HEK293 (cell line): Measurements from ENCODE around the gene NR3C2.

Experiments
- CTCF ChIA-PET: fragments of 350-600 bp; formaldehyde crosslinking; extraction: SDS; loops from one replicate; lab custom pipeline; 2021; ENCODE audit warnings: antibody characterized with exemption; lab: Yijun Ruan, JAX
- POLR2A ChIA-PET: fragments of 300-600 bp; formaldehyde crosslinking; extraction: SDS; loops from one replicate; lab custom pipeline; 2020; ENCODE audit warnings: antibody characterized with exemption, inconsistent platforms; lab: Yijun Ruan, JAX
- H3K27ac ChIP-seq: fragments of 200-500 bp; sonication (Bioruptor generic); 2 replicates; pipeline ENCODE4 v1.5.1; 2014; ENCODE audit warnings: low read depth, low read length, control low read depth, inconsistent platforms; ENCODE audit errors: extremely low read depth
- H3K36me3 ChIP-seq, 2 experiments: fragments of 200-500 bp in 1 of 2; sonication (Bioruptor generic) in 1 of 2; 1 replicate in 1 of 2; 2 replicates in 1 of 2; pipeline ENCODE4 v1.5.1; 2014 to 2017; ENCODE audit warnings: inconsistent platforms in 2 of 2, low read length in 2 of 2; ENCODE audit not compliant: control insufficient read depth in 2 of 2, insufficient read depth in 1 of 2
- H3K4me1 ChIP-seq: fragments of 200-500 bp; sonication (Bioruptor generic); 2 replicates; pipeline ENCODE4 v1.5.1; 2014; ENCODE audit warnings: mild to moderate bottlenecking, low read length, inconsistent platforms; ENCODE audit not compliant: control insufficient read depth, insufficient read depth
- H3K4me3 ChIP-seq: 2 replicates; pipeline ENCODE4 v1.5.1; 2011; ENCODE audit warnings: low read depth, mild to moderate bottlenecking, control low read depth, low read length, moderate library complexity
- H3K9me3 ChIP-seq: fragments of 200-500 bp; sonication (Bioruptor generic); 2 replicates; pipeline ENCODE4 v1.5.1; 2014; ENCODE audit warnings: low read depth, low read length, inconsistent platforms; ENCODE audit not compliant: control insufficient read depth, insufficient read depth
- EGR2 ChIP-seq: fragments of 450-650 bp; formaldehyde crosslinking; IDR thresholded peaks from 2 replicates; pipeline ENCODE4 v1.5.1; 2016; ENCODE audit warnings: low read depth, missing biosample characterization, missing genetic modification characterization
- HOXC10 ChIP-seq: sonication (generic); formaldehyde crosslinking; IDR thresholded peaks from 2 replicates; pipeline ENCODE4 v1.8.1; 2023; ENCODE audit warnings: mild to moderate bottlenecking, missing genetic modification reagents
- KLF16 ChIP-seq: fragments of 450-650 bp; formaldehyde crosslinking; IDR thresholded peaks from 2 replicates; pipeline ENCODE4 v1.5.1; 2017; ENCODE audit warnings: missing biosample characterization, missing genetic modification characterization
- PRDM1 ChIP-seq: fragments of 450-650 bp; formaldehyde crosslinking; IDR thresholded peaks from 2 replicates; pipeline ENCODE4; 2016; ENCODE audit warnings: missing biosample characterization, missing genetic modification characterization
- SCRT2 ChIP-seq: fragments of 450-650 bp; formaldehyde crosslinking; IDR thresholded peaks from 2 replicates; pipeline ENCODE4 v1.5.1; 2016; ENCODE audit warnings: missing biosample characterization, missing genetic modification characterization
- SP2 ChIP-seq: fragments of 450-650 bp; formaldehyde crosslinking; IDR thresholded peaks from 2 replicates; pipeline ENCODE4 v1.5.1; 2016; ENCODE audit warnings: missing biosample characterization, missing genetic modification characterization
- ZBTB1 ChIP-seq: fragments of 450-650 bp; formaldehyde crosslinking; IDR thresholded peaks from 2 replicates; pipeline ENCODE4 v1.5.1; 2016; ENCODE audit warnings: missing biosample characterization, missing genetic modification characterization
- ZFP41 ChIP-seq: fragments of 450-650 bp; formaldehyde crosslinking; IDR thresholded peaks from 2 replicates; pipeline ENCODE4 v1.5.1; 2016; ENCODE audit warnings: missing biosample characterization, missing genetic modification characterization, borderline replicate concordance
- ZNF211 ChIP-seq: fragments of 450-650 bp; formaldehyde crosslinking; IDR thresholded peaks from 2 replicates; pipeline ENCODE4 v1.5.1; 2016; ENCODE audit warnings: low read depth, missing biosample characterization, missing genetic modification characterization
- ZNF214 ChIP-seq: fragments of 450-650 bp; formaldehyde crosslinking; IDR thresholded peaks from 2 replicates; pipeline ENCODE4 v1.5.1; 2017; ENCODE audit warnings: missing biosample characterization, mild to moderate bottlenecking, missing genetic modification characterization, borderline replicate concordance
- ZNF274 ChIP-seq, 2 experiments: fragments of 200-500 bp in 1 of 2; fragments of 450-650 bp in 1 of 2; sonication (Bioruptor generic) in 1 of 2; formaldehyde crosslinking in 1 of 2; IDR thresholded peaks; 2 replicates each; pipeline versions ENCODE4 v1.5.1 to v1.6.1; 2014 to 2016; ENCODE audit warnings: borderline replicate concordance in 1 of 2, inconsistent platforms in 1 of 2, low read length in 1 of 2, missing biosample characterization in 1 of 2, missing genetic modification characterization in 1 of 2
- ZNF292 ChIP-seq: fragments of 450-650 bp; formaldehyde crosslinking; IDR thresholded peaks from 2 replicates; pipeline ENCODE4 v1.5.1; 2016; ENCODE audit warnings: low read depth, missing biosample characterization, missing genetic modification characterization, borderline replicate concordance
- ZNF433 ChIP-seq: fragments of 450-650 bp; formaldehyde crosslinking; IDR thresholded peaks from 2 replicates; pipeline ENCODE4 v1.5.1; 2016; ENCODE audit warnings: missing biosample characterization, missing genetic modification characterization, low read depth
- ZNF530 ChIP-seq: fragments of 450-650 bp; formaldehyde crosslinking; IDR thresholded peaks from 2 replicates; pipeline ENCODE4 v1.5.1; 2016; ENCODE audit warnings: low read depth, missing biosample characterization, missing genetic modification characterization
- ZNF555 ChIP-seq: fragments of 450-650 bp; formaldehyde crosslinking; conservative IDR thresholded peaks from 2 replicates; pipeline ENCODE4 v1.5.1; 2017; ENCODE audit warnings: missing biosample characterization, mild to moderate bottlenecking, missing genetic modification characterization, inconsistent platforms
- ZNF664 ChIP-seq: fragments of 450-650 bp; formaldehyde crosslinking; IDR thresholded peaks from 2 replicates; pipeline ENCODE4 v1.5.1; 2016; ENCODE audit warnings: missing biosample characterization, missing genetic modification characterization
- ZNF791 ChIP-seq: fragments of 450-650 bp; formaldehyde crosslinking; IDR thresholded peaks from 2 replicates; pipeline ENCODE4 v1.5.1; 2016; ENCODE audit warnings: missing biosample characterization, missing genetic modification characterization
- ZNF792 ChIP-seq: fragments of 450-650 bp; formaldehyde crosslinking; IDR thresholded peaks from 2 replicates; pipeline ENCODE4 v1.5.1; 2016; ENCODE audit warnings: missing biosample characterization, missing genetic modification characterization
- ZXDB ChIP-seq: fragments of 450-650 bp; formaldehyde crosslinking; IDR thresholded peaks from 2 replicates; pipeline ENCODE4 v1.5.1; 2016; ENCODE audit warnings: missing biosample characterization, missing genetic modification characterization
- TF ChIP-seq, protein P1 (sequence below): fragments of 450-650 bp; IDR thresholded peaks from 2 replicates; pipeline ENCODE4 v1.5.1; 2018; ENCODE audit warnings: missing biosample characterization, mild to moderate bottlenecking, missing genetic modification characterization
- TF ChIP-seq, protein P2 (sequence below): fragments of 450-650 bp; formaldehyde crosslinking; IDR thresholded peaks from 2 replicates; pipeline ENCODE4 v1.5.1; 2016; ENCODE audit warnings: missing biosample characterization, missing genetic modification characterization, low read depth

Gene NR3C2

GRCh38 chr4:148239494-148239985, 202.7 kb downstream of the NR3C2 start:
- CTCF ChIA-PET, result no interaction called here
- POLR2A ChIA-PET, result no interaction called here

GRCh38 chr4:148238811-148239493, 203.3 kb downstream of the NR3C2 start:
- no peak overlapping the region for H3K27ac ChIP-seq
- H3K36me3 ChIP-seq, result no peaks in the 10 kb centered on the region
- no peak for TF ChIP-seq ZNF292 (tag by site-specific recombination)
- TF ChIP-seq, all 188 proteins: peak for 0
- no peak overlapping the region for H3K4me3 ChIP-seq
- ChIA-PET POLR2A (no interaction called here), CTCF (interaction anchor here (0.6 kb wide), 1 partner anchor 72 kb away, joined by 4 read pairs; no protein-coding TSS in a partner anchor)
- H3K4me1 ChIP-seq, result no peaks in the 10 kb centered on the region; the same call in 1 of the 2 replicates
- H3K9me3 ChIP-seq, result no peaks in the 10 kb centered on the region

More at GRCh38 chr4:148239494-148239985, 202.7 kb downstream of the NR3C2 start:
- no peaks in the 10 kb centered on the region for H3K36me3 ChIP-seq
- no peaks in the 10 kb centered on the region for H3K9me3 ChIP-seq
- TF ChIP-seq ZXDB, result no peak
- TF ChIP-seq, protein P1, sequence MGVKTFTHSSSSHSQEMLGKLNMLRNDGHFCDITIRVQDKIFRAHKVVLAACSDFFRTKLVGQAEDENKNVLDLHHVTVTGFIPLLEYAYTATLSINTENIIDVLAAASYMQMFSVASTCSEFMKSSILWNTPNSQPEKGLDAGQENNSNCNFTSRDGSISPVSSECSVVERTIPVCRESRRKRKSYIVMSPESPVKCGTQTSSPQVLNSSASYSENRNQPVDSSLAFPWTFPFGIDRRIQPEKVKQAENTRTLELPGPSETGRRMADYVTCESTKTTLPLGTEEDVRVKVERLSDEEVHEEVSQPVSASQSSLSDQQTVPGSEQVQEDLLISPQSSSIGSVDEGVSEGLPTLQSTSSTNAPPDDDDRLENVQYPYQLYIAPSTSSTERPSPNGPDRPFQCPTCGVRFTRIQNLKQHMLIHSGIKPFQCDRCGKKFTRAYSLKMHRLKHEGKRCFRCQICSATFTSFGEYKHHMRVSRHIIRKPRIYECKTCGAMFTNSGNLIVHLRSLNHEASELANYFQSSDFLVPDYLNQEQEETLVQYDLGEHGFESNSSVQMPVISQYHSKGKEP (tag by site-specific recombination), result no peak
- TF ChIP-seq ZNF791 (tag by site-specific recombination), result no peak
- no peak for TF ChIP-seq SCRT2 (tag by site-specific recombination)
- no peak for TF ChIP-seq ZFP41 (tag by site-specific recombination)
- TF ChIP-seq, protein P2, sequence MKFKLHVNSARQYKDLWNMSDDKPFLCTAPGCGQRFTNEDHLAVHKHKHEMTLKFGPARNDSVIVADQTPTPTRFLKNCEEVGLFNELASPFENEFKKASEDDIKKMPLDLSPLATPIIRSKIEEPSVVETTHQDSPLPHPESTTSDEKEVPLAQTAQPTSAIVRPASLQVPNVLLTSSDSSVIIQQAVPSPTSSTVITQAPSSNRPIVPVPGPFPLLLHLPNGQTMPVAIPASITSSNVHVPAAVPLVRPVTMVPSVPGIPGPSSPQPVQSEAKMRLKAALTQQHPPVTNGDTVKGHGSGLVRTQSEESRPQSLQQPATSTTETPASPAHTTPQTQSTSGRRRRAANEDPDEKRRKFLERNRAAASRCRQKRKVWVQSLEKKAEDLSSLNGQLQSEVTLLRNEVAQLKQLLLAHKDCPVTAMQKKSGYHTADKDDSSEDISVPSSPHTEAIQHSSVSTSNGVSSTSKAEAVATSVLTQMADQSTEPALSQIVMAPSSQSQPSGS (tag by site-specific recombination), result no peak
- TF ChIP-seq PRDM1 (tag by site-specific recombination), result no peak
- H3K27ac ChIP-seq, result no peak overlapping the region
- H3K4me1 ChIP-seq, result no peaks in the 10 kb centered on the region; the same call in 1 of the 2 replicates
- no peak overlapping the region for H3K4me3 ChIP-seq

GRCh38 chr4:148238086-148238485, 204.1 kb downstream of the NR3C2 start:
- Histone ChIP-seq H3K27ac (no peak overlapping the region), H3K4me1 (no peaks in the 10 kb centered on the region), H3K36me3 (no peaks in the 10 kb centered on the region), H3K4me3 (no peak overlapping the region), H3K9me3 (no peaks in the 10 kb centered on the region)
- TF ChIP-seq SP2 (no peak), ZNF433 (tag by site-specific recombination) (no peak), ZNF211 (tag by site-specific recombination) (no peak), EGR2 (tag by site-specific recombination) (no peak), ZNF792 (tag by site-specific recombination) (no peak), ZBTB1 (no peak), HOXC10 (no peak), ZNF664 (no peak), ZNF555 (tag by site-specific recombination) (no peak), KLF16 (tag by site-specific recombination) (no peak), ZNF214 (tag by site-specific recombination) (no peak), ZNF274 (IDR thresholded peaks at IDR 0.05; ENCODE audit: low read length) (no peak), ZNF274 (tag by site-specific recombination; IDR thresholded peaks at IDR 0.05; ENCODE audit: borderline replicate concordance) (no peak), ZNF530 (no peak)
- ChIA-PET POLR2A (no interaction called here), CTCF (interaction anchor here (0.6 to 0.7 kb wide), 2 partner anchors 71 to 367 kb away, joined by 3 to 4 read pairs; no protein-coding TSS in a partner anchor)
